Liver (tissue), 9 donors: ENCODE results near the gene PLA2G6. TPM values are rescaled to one million over a fixed set of nuclear protein-coding genes. Genes with fewer than 3 reads are reported as not detected.

Experiments
- DNase-seq: peaks from one replicate; pipeline ENCODE4 v3.0.0-alpha.2; 2017; ENCODE audit warnings: low spot score
- H3K27ac ChIP-seq, 2 donors: one replicate each; pipeline ENCODE4 v1.7.0; 2013; ENCODE audit warnings: inconsistent platforms in 2 of 2, low read length in 2 of 2, control low read depth in 1 of 2, low read depth in 1 of 2, mild to moderate bottlenecking in 1 of 2
- H3K27me3 ChIP-seq, 4 donors: one replicate each; pipeline versions ENCODE4 v1.6.1 to v1.7.0; 2013; ENCODE audit warnings: low read length in 3 of 4, inconsistent platforms in 1 of 4, mild to moderate bottlenecking in 1 of 4, moderate library complexity in 1 of 4; ENCODE audit not compliant: control insufficient read depth in 4 of 4, insufficient read depth in 4 of 4
- H3K36me3 ChIP-seq, 4 donors: one replicate each; pipeline versions ENCODE4 v1.6.1 to v1.7.0; 2013; ENCODE audit warnings: low read length in 3 of 4, mild to moderate bottlenecking in 3 of 4, low read depth in 1 of 4, moderate library complexity in 1 of 4; ENCODE audit not compliant: control insufficient read depth in 4 of 4, insufficient read depth in 3 of 4
- H3K4me1 ChIP-seq, 4 donors: one replicate each; pipeline versions ENCODE4 v1.6.1 to v1.7.0; 2013; ENCODE audit warnings: low read length in 3 of 4, mild to moderate bottlenecking in 3 of 4, moderate library complexity in 1 of 4; ENCODE audit not compliant: control insufficient read depth in 4 of 4, insufficient read depth in 4 of 4
- H3K4me3 ChIP-seq, 3 donors: one replicate each; pipeline versions ENCODE4 v1.6.1 to v1.7.0; 2013; ENCODE audit warnings: low read length in 3 of 3, control low read depth in 1 of 3, low read depth in 1 of 3, mild to moderate bottlenecking in 1 of 3
- H3K9ac ChIP-seq, 2 donors: one replicate each; pipeline ENCODE4 v1.7.0; 2013; ENCODE audit warnings: low read length in 2 of 2, mild to moderate bottlenecking in 2 of 2, moderate library complexity in 2 of 2, control low read depth in 1 of 2, low read depth in 1 of 2
- H3K9me3 ChIP-seq, 4 donors: one replicate each; pipeline versions ENCODE4 v1.6.1 to v1.7.0; 2013; ENCODE audit warnings: low read length in 3 of 4; ENCODE audit not compliant: control insufficient read depth in 4 of 4
- ATF3 ChIP-seq: IDR thresholded peaks from 2 replicates; pipeline ENCODE4 v1.6.1; 2016; ENCODE audit warnings: antibody characterized with exemption
- CTCF ChIP-seq: fragments of 150-350 bp; IDR thresholded peaks from 2 replicates; pipeline ENCODE4 v1.5.1; 2017; ENCODE audit warnings: improper control_type of control experiment, low read depth, low read length; ENCODE audit not compliant: missing input control
- EGR1 ChIP-seq, 2 donors: IDR thresholded peaks; 2 replicates each; pipeline ENCODE4 v1.6.1; 2016 to 2018; ENCODE audit warnings: antibody characterized with exemption in 2 of 2, low read depth in 2 of 2
- FOXA1 ChIP-seq: IDR thresholded peaks from 2 replicates; pipeline ENCODE4 v1.6.1; 2016; ENCODE audit warnings: antibody characterized with exemption
- FOXA2 ChIP-seq: IDR thresholded peaks from 2 replicates; pipeline ENCODE4 v1.6.1; 2016; ENCODE audit warnings: antibody characterized with exemption
- GABPA ChIP-seq, 2 donors: IDR thresholded peaks in 1 of 2; conservative IDR thresholded peaks in 1 of 2; 2 replicates each; pipeline ENCODE4 v1.6.1; 2016; ENCODE audit warnings: antibody characterized with exemption in 2 of 2, mild to moderate bottlenecking in 1 of 2, moderate library complexity in 1 of 2
- HNF4A ChIP-seq, 2 donors: conservative IDR thresholded peaks; 2 replicates each; pipeline ENCODE4 v1.6.1; 2016; ENCODE audit warnings: antibody characterized with exemption in 2 of 2, mild to moderate bottlenecking in 2 of 2
- HNF4G ChIP-seq: IDR thresholded peaks from 2 replicates; pipeline ENCODE4 v1.6.1; 2016; ENCODE audit warnings: antibody characterized with exemption
- JUND ChIP-seq, 2 donors: IDR thresholded peaks; 2 replicates each; pipeline ENCODE4 v1.6.1; 2016; ENCODE audit warnings: antibody characterized with exemption in 2 of 2
- MAX ChIP-seq: IDR thresholded peaks from 2 replicates; pipeline ENCODE4 v1.6.1; 2016; ENCODE audit warnings: antibody characterized with exemption
- NR2F2 ChIP-seq: IDR thresholded peaks from 2 replicates; pipeline ENCODE4 v1.6.1; 2016; ENCODE audit warnings: antibody characterized with exemption
- RAD21 ChIP-seq, 2 donors: IDR thresholded peaks; 2 replicates each; pipeline ENCODE4 v1.6.1; 2016; ENCODE audit warnings: antibody characterized with exemption in 2 of 2, mild to moderate bottlenecking in 2 of 2
- REST ChIP-seq: IDR thresholded peaks from 2 replicates; pipeline ENCODE4 v1.6.1; 2016; ENCODE audit warnings: antibody characterized with exemption, mild to moderate bottlenecking
- RXRA ChIP-seq, 2 donors: IDR thresholded peaks; 2 replicates each; pipeline ENCODE4 v1.6.1; 2017 to 2018; ENCODE audit warnings: antibody characterized with exemption in 2 of 2, mild to moderate bottlenecking in 1 of 2
- SP1 ChIP-seq: IDR thresholded peaks from 2 replicates; pipeline ENCODE4 v1.6.1; 2018; ENCODE audit warnings: antibody characterized with exemption, mild to moderate bottlenecking
- TAF1 ChIP-seq: conservative IDR thresholded peaks from 2 replicates; pipeline ENCODE4 v1.6.1; 2016; ENCODE audit warnings: antibody characterized with exemption, mild to moderate bottlenecking
- YY1 ChIP-seq: IDR thresholded peaks from 2 replicates; pipeline ENCODE4 v1.6.1; 2016; ENCODE audit warnings: antibody characterized with exemption, mild to moderate bottlenecking
- ZBTB33 ChIP-seq: IDR thresholded peaks from 2 replicates; pipeline ENCODE4 v1.6.1; 2016; ENCODE audit warnings: antibody characterized with exemption
- WGBS: extraction: QIAGEN DNeasy Blood & Tissue Kit; methylation state at CpG from one replicate; pipeline ENCODE4 v1.1.7; 2013; 5-methylcytosine and 5-hydroxymethylcytosine counted together
- polyA plus RNA-seq, 2 donors: library from polyadenylated mRNA; stranded (reverse) in 1 of 2; unstranded in 1 of 2; fragments of 200-250 nt in 1 of 2; fragments of >200 nt in 1 of 2; fragmentation: Nextera tagmentation in 1 of 2; extraction: Ambion mirVana in 1 of 2; gene quantifications; one replicate each; pipeline versions ENCODE4 v1.2.1 to v1.2.3, GENCODE V29; 2013 to 2015
- total RNA-seq, 2 donors: library from RNA; depleted of rRNA; stranded (reverse); fragments of >200 nt; gene quantifications; one replicate each; pipeline ENCODE4 v1.2.3, GENCODE V29; 2014
- donor health status: healthy.
- donor health status: healthy.
- donor health status: healthy.
- donor health status: healthy.
- donor health status: healthy.

Gene PLA2G6
- total and polyA plus RNA-seq, 4 donors = 5.7 to 9.0 (median 7.2) TPM

GRCh38 chr22:38124236-38124974 is 57.2 kb downstream of the PLA2G6 start:
- Histone ChIP-seq H3K4me3 (no peak overlapping the region), H3K4me1 (no peaks in the 10 kb centered on the region), H3K36me3 (peaks cover 0 to 3% (median under 1%) of the 10 kb centered on the region in 4 donors), H3K27ac (no peak overlapping the region), H3K9me3 (no peaks in the 10 kb centered on the region), H3K27me3 (no peaks in the 10 kb centered on the region), H3K9ac (no peak overlapping the region)
- no peak for DNase-seq
- WGBS = 94% methylated on average over 21 of the region's 21 CpGs
- TF ChIP-seq HNF4A (conservative IDR thresholded peaks at IDR 0.05) (no peak), MAX (no peak), FOXA1 (no peak), FOXA2 (no peak), JUND (IDR thresholded peaks at IDR 0.05) (no peak), TAF1 (no peak), YY1 (no peak), SP1 (no peak), CTCF (no peak), NR2F2 (no peak), REST (no peak), GABPA (IDR thresholded peaks at IDR 0.05 in 1 of 2, conservative IDR thresholded peaks at IDR 0.05 in 1 of 2) (no peak), RAD21 (IDR thresholded peaks at IDR 0.05) (no peak), ATF3 (no peak), ZBTB33 (no peak), RXRA (IDR thresholded peaks at IDR 0.05) (no peak), HNF4G (no peak), EGR1 (IDR thresholded peaks at IDR 0.05; ENCODE audit: low read depth in 2 of 2) (no peak)
